Stimulated activated CD8-positive, alpha-beta memory T cell treated with anti-CD3 and anti-CD28 coated beads, Interleukin-7, amount 100 ng/mL, for 48 hours (primary cell): ENCODE data around the gene ESYT2.

Source experiments
- DNase-seq, 2 donors: peaks; one replicate each; pipeline ENCODE4 v3.0.0-alpha.2; 2020; ENCODE audit warnings: low read depth in 1 of 2; ENCODE audit errors: extremely low read depth in 1 of 2

ESYT2 gene

DNA sequence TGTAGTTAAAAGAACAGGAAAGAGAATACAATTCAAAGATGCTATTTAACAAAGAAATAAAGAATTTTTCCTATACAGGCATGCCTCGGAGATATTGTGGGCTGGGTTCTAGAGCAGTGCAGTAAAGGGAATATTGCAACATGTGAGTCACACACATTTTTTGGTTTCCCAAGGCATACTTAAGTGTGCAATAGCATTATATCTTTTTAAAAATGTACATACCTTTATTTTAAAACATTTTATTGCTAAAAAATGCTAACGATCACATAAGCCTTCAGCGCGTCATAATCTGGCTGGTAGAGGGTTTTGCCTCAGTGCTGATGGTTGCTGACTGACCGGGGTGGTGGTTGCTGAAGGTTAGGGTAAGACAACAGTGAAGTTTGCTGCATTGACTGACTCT lies 54.4 kb downstream of the ESYT2 start:
- no peak for DNase-seq

DNA sequence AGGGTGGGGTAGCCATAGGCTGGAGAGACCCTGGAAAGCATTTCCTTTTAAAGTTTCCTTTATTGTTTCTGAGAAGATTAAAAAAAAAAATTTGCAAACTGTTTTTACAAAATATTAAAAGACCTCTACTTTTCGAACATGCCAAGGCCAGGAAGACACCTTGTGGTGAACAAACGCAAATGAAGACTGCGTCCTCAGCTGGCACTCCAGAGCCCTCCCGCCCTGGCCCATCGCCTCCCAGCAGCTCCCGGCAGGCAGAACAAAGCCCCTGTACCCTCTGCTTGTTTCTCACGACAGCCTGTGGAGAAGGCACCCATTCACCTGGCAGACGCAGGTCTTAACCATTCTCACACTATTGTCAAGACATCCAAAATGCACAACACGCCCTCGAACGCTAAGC lies 56.4 kb downstream of the ESYT2 start:
- no peak for DNase-seq

DNA sequence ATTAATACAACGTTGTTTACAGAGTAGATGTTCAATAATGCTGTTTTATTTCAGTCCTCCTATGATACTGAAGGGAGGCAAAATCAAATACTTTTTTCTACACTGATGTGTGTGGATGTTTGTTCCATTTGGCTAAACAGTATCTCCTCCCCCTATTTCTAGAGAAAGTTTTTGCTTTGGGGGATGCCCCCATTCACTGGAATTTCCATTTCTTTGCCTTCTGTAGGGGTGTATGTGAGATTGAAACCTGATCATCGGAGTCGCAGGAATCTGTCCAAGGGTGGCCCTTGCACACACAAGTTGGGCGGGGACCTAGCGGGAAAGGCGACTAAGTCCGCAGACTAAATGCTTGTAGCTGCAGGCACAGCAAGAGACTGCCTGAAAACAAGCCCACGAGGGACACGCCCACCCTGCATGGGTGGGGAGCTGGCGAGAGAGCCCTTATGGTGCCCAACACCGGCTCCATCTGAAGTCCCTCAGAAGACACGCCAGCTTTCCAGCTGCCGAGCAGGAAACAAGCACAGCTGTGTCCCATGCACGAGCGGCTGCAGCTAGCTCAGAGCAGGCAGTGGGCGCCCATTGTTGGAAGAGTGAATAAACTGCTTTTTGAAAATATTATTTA lies 58.0 kb downstream of the ESYT2 start:
- no peak for DNase-seq

DNA sequence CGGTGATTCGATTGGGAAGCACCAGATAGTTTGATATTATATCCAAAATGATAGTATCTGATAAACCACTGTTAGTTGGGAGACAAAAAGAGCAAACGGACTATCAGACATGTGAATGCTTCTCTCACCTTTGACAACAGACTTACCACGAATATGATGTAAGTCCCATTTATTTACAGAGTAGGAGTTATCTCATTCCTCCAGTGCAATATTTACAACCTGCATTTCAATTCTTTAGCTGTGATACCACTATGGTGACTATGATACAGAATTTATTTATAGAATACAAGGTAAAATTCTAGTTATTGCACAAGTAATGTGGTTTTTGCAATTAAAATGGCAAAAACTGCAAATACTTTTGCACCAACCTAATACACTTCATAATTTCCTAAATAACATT lies 61.6 kb downstream of the ESYT2 start:
- no peak for DNase-seq

DNA sequence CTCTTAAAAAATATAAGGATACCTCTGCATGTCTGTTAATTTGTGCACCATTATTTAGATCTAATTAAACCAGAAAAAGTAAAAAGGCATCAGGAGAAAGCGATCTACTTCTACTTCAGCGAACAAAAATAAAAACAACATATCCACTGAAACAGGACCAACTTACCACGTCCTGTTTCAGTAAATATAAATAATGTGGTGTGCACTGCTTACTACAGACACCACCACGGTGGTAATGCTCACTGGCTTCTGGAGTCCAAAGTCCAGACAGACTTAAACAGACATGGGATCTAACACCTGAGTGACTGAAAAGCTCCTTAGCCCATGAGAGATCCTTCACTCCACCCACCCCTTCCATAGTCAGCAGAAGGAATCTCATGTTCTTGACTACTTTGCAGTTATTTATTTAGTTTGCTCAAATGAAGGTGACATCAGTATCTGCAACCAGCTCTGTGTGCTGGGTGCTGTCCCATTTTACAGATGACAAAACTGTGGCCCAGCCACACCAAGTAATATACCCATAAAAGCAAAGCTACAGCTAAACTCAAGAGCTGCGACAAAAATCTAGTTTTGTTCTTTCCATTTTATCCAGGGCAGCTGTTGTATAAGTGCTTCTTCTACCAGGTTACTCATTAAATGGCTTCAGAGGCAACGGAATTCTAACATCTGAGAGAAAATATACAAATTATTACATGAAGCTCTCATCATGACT lies 62.6 kb downstream of the ESYT2 start:
- DNase-seq = no peak

DNA sequence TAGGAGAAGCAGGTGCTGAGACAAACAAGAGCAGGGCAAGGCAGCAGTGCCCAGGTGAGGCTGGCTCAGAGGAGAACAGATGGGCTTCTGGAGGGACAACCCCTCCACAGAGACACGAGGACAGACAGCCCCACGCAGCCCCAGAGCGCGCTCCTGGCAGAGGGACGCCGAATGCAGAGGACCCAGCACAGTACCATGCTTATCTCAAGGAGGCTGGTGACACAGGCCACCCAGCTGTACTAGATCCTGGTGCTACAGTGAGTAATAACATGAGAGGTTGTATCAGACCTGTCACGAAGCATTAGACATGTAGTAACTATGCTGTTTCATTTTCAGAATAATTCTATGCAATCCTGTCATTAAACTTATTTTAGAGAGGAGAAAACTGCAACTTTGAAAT lies 64.3 kb downstream of the ESYT2 start:
- DNase-seq = no peak

DNA sequence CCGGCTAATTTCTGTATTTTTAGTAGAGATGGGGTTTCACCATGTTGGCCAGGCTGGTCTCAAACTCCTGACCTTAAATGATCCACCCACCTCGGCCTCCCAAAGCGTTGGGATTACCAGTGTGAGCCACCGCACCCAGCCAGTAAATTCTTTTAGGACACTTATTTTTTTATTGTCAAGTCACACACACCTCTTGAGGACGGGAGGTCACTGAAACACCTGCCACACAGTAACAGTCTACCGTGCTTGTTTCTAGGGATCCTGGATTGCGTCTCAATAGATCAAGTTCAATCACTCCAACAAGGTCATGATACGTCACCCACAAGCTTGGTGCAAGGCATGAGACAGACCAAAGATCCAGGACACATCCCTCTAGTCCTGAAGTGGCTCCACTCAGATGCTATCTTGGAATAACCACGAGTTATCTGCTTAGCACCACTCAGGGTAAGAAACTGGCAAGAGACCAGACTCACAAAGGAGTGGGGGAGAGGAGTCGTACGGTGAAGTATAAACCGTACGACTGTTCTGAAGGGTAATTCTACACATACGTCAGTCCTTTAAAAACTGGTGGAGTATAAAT lies 65.8 kb downstream of the ESYT2 start:
- no peak for DNase-seq

DNA sequence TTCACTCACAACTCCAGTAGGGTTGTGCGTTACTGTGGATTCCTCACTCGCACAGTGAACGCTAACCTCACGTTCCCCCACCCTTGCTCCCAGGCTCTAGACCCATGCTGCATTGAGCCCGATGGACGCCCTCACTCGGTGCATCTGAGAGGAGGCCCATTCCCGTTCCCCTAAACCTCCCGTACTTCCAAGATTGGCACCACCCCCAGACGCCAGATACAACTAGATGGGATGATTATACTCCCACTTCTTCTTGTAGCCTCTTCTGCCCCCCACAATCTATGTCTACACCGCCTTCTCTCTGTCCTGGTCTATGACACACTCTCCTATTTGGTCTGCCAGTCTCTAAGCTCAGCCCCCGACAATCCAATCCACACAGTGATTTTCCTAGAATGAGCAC lies 67.4 kb downstream of the ESYT2 start:
- no peak for DNase-seq

DNA sequence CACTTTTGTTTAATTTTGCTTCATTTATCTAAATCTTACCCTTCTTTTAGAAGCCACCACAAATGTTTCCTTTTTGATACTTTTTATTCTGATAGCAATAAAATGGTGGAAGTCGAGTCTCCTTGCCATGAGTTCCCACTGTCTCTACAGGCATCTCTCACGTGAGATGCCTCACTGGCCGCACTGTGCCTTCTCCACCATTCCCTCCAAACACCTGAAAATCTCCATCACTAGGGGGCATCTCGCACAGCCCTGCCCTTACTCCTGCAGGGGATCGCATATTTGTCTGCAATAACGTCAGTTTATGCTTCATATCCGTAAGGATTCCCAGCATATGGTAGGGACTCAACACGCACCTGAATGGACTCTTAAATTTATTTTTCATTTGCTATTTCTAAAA lies 68.4 kb downstream of the ESYT2 start:
- DNase-seq = no peak

DNA sequence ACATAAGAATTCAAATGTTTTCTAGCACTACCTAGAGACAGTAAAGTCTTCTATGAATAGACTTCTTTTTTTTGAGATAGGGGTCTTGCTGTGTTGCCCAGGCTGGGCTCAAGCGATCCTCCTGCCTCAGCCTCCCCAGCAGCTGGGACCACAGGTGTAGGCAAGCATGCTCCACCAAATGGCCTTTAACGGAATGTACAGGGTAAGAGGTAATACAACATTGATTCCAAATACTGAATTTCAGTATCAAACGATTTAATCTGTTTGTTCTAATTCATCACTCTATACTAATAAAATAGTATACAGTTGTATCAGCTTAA lies 68.9 kb downstream of the ESYT2 start:
- DNase-seq = no peak

DNA sequence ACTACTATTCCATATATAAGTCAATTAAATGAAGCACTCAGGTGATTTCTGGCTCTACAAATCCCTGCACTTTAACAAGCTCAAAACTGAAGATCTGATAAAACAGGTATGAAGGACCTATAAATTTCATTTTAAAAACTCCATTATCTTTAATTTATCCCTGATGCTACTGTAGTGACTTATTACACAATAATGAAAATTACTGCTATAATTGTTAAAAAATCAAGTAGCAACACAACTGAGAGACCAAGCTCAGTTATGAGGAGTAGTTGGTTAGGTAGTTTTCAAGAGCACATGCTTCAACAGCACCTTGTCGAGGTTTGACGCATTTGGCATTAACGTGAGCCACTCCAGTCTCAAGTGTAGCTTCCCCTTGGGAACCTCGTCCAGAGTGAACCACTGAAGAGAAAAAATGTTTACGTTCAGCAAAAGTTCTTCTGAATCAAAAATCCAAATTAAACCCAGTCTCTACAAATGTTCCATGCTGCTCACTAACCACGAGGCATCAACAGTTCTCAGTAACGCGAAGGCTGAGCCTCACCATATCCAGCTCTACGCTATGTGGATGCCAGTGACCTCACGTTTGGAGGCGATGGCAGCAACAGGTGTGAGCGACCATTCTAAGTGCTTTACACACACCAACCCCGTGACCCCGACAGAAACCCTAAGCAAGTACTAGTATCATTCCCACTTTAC lies 69.4 kb downstream of the ESYT2 start:
- no peak for DNase-seq

DNA sequence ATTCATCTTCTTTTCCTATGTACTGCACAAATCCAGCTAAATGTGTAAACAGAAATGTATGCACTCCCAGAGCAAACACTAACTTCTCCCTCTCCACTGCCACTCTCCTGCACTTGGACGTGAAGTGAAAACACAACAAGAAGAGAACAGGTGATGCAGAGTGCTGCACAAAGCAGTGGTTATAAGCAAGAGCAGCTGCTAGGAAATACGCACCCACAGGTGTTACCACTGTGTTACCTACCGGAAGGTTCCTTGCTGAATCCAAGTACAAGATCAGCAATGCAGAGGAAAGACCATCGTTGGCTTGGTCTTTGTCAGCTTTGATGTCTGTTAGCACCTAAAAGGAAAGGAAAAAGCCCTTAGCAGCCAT lies 70.1 kb downstream of the ESYT2 start:
- DNase-seq = no peak

DNA sequence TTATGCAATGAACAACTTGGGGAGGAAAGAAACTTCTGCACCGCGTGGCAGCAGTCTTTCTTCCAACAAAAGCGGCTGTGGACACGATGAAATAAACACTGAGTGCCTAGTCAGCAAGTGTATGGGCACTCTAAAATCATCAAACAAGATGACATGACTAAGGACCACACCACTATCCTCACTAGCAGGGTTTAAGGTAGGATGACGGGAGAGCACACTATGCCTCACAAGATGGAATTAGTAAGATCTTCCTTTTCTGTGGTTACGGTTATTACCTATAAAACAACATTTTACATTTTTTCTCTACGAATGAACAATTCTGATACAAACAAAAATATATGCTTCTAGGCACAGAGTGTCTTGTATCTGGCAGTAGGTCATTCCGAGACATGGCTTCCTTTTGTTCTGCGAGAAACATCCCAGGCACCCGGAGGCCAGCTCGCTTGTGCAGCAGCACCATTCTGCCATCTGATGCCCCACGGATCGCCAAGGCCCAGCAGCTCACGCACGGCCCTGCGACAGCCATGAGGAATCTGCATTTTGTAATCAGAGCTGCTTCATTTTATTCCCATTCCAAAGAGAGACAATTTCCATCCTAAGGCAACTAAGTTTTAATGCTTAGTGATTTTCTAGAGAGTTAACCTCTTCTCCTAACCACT lies 70.6 kb downstream of the ESYT2 start:
- no peak for DNase-seq

DNA sequence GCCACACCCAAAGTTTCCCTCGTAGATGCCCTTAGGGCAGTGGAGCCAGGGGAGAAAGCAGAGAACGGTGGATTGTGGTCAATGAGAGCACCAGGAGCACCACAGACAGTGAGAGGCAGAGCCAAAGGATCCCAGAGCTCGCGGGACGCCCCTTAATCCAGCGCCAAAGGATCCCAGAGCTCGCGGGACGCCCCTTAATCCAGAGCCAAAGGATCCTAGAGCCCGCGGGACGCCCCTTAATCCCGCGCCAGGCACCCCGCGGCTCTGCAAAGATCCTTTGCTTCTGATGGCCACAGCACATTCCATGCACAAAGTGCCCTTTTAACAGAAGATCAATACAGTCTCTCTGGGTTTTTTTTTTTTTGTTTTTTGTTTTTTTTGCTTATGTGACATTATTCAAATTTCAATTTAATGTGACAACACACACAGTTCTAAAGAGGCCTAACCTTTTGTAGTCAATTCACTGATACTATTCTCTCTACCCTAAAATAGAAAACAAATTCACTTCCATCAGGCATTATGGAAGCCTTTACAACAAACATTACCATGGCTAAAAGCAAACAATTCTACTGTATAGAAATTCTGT lies 71.8 kb downstream of the ESYT2 start:
- DNase-seq = no peak

DNA sequence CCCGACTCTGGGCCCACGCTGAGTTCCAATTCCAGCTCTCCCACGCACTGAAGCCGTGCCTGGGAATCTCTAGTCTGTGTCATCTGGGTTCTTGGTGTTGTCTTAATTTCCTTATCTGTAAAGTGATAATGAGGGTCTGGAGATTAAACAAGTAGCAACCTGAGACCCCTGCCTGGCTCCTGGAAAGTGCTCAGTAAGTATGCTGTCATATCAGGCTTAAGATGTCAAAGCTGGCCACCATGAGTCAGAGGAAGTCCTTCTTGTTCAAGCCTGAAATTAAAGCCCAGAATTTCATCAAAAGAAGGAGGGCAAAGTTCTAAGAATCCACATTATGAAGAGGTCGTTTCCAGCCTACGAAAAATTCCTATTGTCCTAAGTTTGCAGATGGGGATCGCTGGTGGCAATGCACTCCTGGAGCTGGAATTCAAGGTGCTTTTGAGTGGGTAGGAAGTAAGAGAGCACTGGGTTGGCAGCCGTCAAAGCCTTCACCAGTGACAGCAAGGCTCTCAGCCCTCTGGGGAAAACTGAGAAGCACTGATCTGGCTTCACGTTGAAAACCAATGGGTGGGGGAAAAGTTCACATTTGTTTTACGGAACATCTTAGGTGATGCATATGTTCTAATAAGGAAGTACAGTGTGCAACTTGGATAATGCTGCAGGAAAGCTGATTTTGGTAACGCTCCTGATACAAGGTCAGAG lies 74.4 kb downstream of the ESYT2 start:
- DNase-seq = no peak

DNA sequence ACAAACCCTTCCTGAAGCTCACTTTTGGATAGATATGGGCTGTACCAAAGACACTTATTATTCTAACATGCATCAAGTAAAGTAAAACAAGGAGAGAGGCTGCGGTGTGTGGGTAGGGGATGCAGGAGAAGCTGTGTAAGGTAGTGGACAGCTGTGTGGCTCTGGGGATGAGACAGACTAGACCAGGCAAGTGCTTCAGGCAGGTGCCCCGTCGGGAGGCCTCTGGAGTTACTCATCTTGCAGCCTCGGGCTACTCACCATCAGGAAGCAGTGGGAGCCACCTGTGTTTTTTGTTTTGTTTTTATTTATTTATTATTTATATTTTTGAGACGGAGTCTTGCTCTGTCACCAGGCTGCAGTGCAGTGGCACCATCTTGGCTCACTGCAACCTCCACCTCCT lies 75.4 kb downstream of the ESYT2 start:
- no peak for DNase-seq

DNA sequence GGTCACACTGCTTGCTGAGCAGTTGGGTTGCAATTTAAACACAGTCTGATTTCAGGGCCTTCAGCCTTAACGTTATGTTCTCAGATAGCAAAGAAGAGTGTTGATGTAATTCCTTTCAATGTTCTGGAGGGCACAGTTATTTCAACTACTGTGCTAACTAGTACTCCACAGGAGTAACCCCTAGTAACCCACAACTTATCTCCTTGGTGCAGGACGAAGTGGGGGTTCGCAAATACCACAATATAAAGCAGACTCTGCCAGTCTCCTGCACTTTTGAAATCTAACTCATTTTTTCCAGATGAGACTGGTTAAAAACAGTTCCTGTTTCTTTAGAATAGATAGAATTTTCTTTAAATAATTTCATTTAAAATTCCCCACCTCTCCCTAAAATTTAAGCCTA lies 77.6 kb downstream of the ESYT2 start:
- no peak for DNase-seq

DNA sequence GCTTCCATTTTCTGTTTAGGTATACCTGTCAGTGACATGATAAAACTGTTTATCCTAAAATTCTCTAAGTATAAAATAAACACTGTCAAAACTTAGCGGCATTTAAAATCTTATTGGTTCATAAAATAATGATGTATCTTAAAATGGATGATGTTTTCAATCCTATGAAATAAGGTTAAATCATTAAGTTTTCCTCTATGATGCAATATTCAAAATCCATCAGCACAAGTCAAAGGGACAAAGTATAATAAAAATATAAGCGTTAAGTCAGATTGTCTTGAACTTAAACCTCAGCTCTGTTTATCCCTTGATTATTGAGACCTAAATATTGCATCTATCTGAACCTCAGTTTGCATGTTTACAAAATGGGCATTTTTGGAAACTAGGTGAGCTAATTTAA lies 78.1 kb downstream of the ESYT2 start:
- no peak for DNase-seq

DNA sequence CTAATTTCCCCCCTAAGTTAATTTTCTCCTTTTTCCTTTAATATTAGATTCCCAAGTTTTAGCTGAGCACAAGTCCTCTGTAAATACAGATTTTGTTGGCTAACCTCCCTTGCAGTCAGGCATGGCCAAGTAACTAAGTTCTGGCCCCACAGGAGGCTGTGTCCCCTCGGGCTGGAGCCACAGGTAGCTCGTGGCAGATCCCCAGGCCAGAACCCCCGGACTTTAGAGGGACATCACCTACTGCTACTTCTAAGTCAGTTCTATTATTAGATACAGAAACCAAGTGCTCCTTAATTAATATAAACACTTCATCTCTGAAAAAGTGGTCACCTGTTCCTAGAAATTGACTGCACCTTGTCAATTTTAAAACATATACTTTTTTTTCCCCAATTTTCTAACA lies 78.6 kb downstream of the ESYT2 start:
- no peak for DNase-seq

DNA sequence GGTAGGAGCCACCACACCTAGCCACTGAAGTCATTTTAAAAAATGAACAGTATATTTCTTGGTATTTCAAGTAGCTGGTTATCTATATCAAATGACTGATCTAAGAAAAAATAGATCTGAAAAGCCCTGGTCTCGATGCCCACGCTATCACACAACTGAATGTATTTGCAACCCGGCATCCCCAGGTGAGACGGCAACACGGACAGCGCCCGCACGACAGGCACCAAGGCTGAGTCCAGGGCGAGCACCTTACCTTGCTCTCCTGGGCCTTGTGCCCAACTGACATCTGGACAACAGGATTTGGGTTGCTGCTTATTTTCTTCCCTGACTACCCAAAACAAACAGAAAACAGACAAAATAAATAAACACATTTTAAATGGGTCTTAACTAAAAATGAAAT lies 79.9 kb downstream of the ESYT2 start:
- DNase-seq = no peak

DNA sequence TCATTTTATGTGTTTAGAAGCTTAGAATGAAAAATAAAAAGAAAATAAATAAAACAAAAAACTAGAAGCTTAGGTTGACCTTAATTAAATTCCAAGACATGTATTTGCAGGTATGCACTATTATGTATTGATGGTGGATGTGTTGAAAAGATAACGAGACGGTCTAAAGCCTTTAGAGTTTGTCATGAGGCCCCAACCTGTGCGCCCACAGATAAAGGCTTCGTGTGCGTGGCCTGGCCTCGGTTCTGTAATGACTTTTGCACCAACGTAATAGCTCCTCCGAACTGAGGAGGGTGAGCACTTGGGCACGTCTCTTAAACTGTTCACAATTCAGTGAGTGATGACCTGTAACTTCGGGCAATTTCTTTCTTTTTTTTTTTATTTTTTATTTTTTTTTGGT lies 81.0 kb downstream of the ESYT2 start:
- no peak for DNase-seq
